ENCODE data around the gene APBA2.

DNA sequence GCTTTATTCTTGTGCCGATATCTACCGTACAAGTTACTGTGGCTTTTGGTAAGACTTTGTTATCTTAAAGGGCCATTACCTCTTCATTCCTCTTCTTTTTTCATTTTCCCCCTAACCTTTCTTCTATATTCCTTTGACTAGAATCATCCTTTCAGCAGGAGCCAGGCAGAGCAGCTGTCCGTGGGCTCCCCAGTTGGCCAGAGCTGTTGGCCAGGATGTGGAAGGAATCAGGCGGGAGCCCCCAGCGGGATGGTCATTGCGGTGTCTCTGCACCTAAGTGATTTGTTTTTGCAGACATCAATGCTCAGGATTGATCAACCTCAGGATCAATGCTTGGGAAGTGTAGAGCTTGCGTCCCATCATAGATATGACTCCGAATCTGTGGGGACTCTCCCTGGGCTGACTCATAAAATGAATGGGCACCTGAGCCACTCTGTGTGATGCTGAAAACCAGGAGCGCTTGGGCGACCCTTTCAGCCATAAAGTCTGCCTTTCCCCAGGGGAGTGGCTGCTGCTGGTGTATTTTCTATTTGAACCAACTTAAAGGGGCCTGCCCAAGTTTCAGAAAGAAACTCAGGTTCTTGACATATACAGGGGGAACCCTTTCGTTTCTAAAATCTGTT lies 21.7 kb downstream of the APBA2 start:
- TF ChIP-seq EP300 (IDR thresholded peaks at IDR 0.05) (no peak), POLR2A (IDR thresholded peaks at IDR 0.05) (no peak), POLR2AphosphoS5 (IDR thresholded peaks at IDR 0.05) (no peak)
- TF ChIP-seq, protein P1, sequence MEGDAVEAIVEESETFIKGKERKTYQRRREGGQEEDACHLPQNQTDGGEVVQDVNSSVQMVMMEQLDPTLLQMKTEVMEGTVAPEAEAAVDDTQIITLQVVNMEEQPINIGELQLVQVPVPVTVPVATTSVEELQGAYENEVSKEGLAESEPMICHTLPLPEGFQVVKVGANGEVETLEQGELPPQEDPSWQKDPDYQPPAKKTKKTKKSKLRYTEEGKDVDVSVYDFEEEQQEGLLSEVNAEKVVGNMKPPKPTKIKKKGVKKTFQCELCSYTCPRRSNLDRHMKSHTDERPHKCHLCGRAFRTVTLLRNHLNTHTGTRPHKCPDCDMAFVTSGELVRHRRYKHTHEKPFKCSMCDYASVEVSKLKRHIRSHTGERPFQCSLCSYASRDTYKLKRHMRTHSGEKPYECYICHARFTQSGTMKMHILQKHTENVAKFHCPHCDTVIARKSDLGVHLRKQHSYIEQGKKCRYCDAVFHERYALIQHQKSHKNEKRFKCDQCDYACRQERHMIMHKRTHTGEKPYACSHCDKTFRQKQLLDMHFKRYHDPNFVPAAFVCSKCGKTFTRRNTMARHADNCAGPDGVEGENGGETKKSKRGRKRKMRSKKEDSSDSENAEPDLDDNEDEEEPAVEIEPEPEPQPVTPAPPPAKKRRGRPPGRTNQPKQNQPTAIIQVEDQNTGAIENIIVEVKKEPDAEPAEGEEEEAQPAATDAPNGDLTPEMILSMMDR (IDR thresholded peaks at IDR 0.05) = no peak
